HCT116 (cell line): ENCODE data around the gene KRT83. TPM values are rescaled to one million over a fixed set of nuclear protein-coding genes. Genes with fewer than 3 reads are reported as not detected.

Experiments
- ATAC-seq: fragments of 200-7000 bp; cut with Tn5 transposase; 2 replicates; pipeline ENCODE4 v1.9.1; 2020; ENCODE audit warnings: mild to moderate bottlenecking, moderate library complexity
- BruUV-seq: library from RNA; stranded (reverse); fragments of 400-500 nt; replicated peaks from 2 replicates; lab custom pipeline; 2021; lab: Mats Ljungman, UMichigan
- CTCF ChIA-PET: fragments of 300-600 bp; sonication (Branson Sonifier 250); formaldehyde crosslinking; loops from one replicate; lab custom pipeline; 2021; ENCODE audit warnings: antibody characterized with exemption; lab: Charles Lee
- POLR2A ChIA-PET: fragments of 300-600, 350-600 bp; sonication (Branson Sonifier 250); formaldehyde crosslinking; loops from one replicate; lab custom pipeline; 2021; ENCODE audit warnings: antibody characterized with exemption; lab: Charles Lee
- RAD21 ChIA-PET, 2 experiments: fragments of 300-600 bp; sonication (Branson Sonifier 250); formaldehyde crosslinking; loops; one replicate each; lab custom pipeline; 2023; ENCODE audit warnings: low total read pairs in 2 of 2; ENCODE audit not compliant: uncharacterized antibody in 2 of 2, unreplicated experiment in 2 of 2, low non-redundant PET in 1 of 2; lab: Charles Lee
- DNase-seq: peaks from one replicate; pipeline ENCODE4 v3.0.0-alpha.2; 2010; ENCODE audit warnings: low read depth, low spot score
- H2AFZ ChIP-seq: fragments of 200-600 bp; shearing (Covaris generic), sonication (generic); 2 replicates; pipeline ENCODE4 v1.6.1; 2017; ENCODE audit warnings: low read depth, mixed run types, mixed read lengths, antibody characterized with exemption, low read length; ENCODE audit not compliant: poor library complexity, severe bottlenecking
- H3K27ac ChIP-seq: 2 replicates; pipeline ENCODE4 v1.5.1; 2012; ENCODE audit warnings: low read depth, low read length
- H3K27me3 ChIP-seq: fragments of 200-600 bp; sonication (generic); 2 replicates; pipeline ENCODE4 v1.6.1; 2016; ENCODE audit warnings: mixed run types, low read length, mixed read lengths; ENCODE audit not compliant: insufficient read depth
- H3K36me3 ChIP-seq, 2 experiments: fragments of 200-500 bp in 1 of 2; fragments of 200-600 bp in 1 of 2; sonication (Bioruptor generic) in 1 of 2; sonication (generic) in 1 of 2; 2 replicates each; pipeline versions ENCODE4 v1.5.1 to v1.6.1; 2014 to 2016; ENCODE audit warnings: low read length in 2 of 2, inconsistent platforms in 1 of 2, mixed read lengths in 1 of 2, mixed run types in 1 of 2; ENCODE audit not compliant: insufficient read depth in 2 of 2, control insufficient read depth in 1 of 2
- H3K4me1 ChIP-seq, 2 experiments: fragments of 200-600 bp in 1 of 2; sonication (generic) in 1 of 2; 2 replicates each; pipeline versions ENCODE4 v1.5.1 to v1.6.1; 2012 to 2017; ENCODE audit warnings: low read length in 2 of 2, inconsistent platforms in 1 of 2, mild to moderate bottlenecking in 1 of 2, mixed read lengths in 1 of 2, mixed run types in 1 of 2, moderate library complexity in 1 of 2; ENCODE audit not compliant: insufficient read depth in 2 of 2, control insufficient read depth in 1 of 2
- H3K4me2 ChIP-seq: fragments of 200-600 bp; sonication (generic); 2 replicates; pipeline ENCODE4 v1.6.1; 2017; ENCODE audit warnings: mixed run types, low read length, mixed read lengths
- H3K4me3 ChIP-seq, 2 experiments: fragments of 200-600 bp in 1 of 2; sonication (generic) in 1 of 2; replicated peaks in 1 of 2; 2 replicates each; pipeline ENCODE4 v1.5.1; 2011 to 2016; ENCODE audit warnings: low read length in 2 of 2, control low read depth in 1 of 2, low read depth in 1 of 2, mild to moderate bottlenecking in 1 of 2, mixed read lengths in 1 of 2, mixed run types in 1 of 2
- H3K79me2 ChIP-seq: fragments of 200-600 bp; sonication (generic); 2 replicates; pipeline ENCODE4 v1.6.1; 2017; ENCODE audit warnings: mild to moderate bottlenecking, mixed run types, low read length, moderate library complexity, mixed read lengths; ENCODE audit not compliant: insufficient read depth
- H3K9ac ChIP-seq: fragments of 200-600 bp; sonication (generic); 2 replicates; pipeline ENCODE4 v1.6.1; 2016; ENCODE audit warnings: low read length, mixed read lengths
- H3K9me2 ChIP-seq: fragments of 200-600 bp; sonication (generic), shearing (Covaris generic); 2 replicates; pipeline ENCODE4 v1.6.1; 2017; ENCODE audit warnings: mixed run types, mild to moderate bottlenecking, moderate library complexity; ENCODE audit not compliant: insufficient read depth
- H3K9me3 ChIP-seq, 2 experiments: fragments of 200-500 bp in 1 of 2; fragments of 200-600 bp in 1 of 2; sonication (Bioruptor generic) in 1 of 2; sonication (generic) in 1 of 2; 2 replicates each; pipeline ENCODE4 v1.6.1; 2014 to 2017; ENCODE audit warnings: low read length in 2 of 2, mixed read lengths in 2 of 2, inconsistent platforms in 1 of 2, low read depth in 1 of 2, mild to moderate bottlenecking in 1 of 2, mixed run types in 1 of 2, moderate library complexity in 1 of 2; ENCODE audit not compliant: control insufficient read depth in 1 of 2, insufficient read depth in 1 of 2
- H4K20me1 ChIP-seq: fragments of 200-600 bp; sonication (generic), shearing (Covaris generic); 2 replicates; pipeline ENCODE4 v1.6.1; 2017; ENCODE audit warnings: mixed run types, mild to moderate bottlenecking, moderate library complexity; ENCODE audit not compliant: insufficient read depth
- ATF3 ChIP-seq: IDR thresholded peaks from 2 replicates; pipeline ENCODE4 v1.6.1; 2012
- CBX3 ChIP-seq: IDR thresholded peaks from 2 replicates; pipeline ENCODE4 v1.6.1; 2012; ENCODE audit warnings: low read depth
- CEBPB ChIP-seq: IDR thresholded peaks from 2 replicates; pipeline ENCODE4 v1.6.1; 2012; ENCODE audit warnings: low read depth
- CTCF ChIP-seq, 3 experiments: fragments of 200-600 bp in 1 of 3; sonication (generic) in 1 of 3; IDR thresholded peaks in 2 of 3; conservative IDR thresholded peaks in 1 of 3; 2 replicates each; pipeline ENCODE4 v1.5.1; 2012 to 2017; ENCODE audit warnings: low read depth in 2 of 3, low read length in 2 of 3, antibody characterized with exemption in 1 of 3, borderline replicate concordance in 1 of 3, control low read depth in 1 of 3, mild to moderate bottlenecking in 1 of 3, mixed read lengths in 1 of 3, mixed run types in 1 of 3, moderate library complexity in 1 of 3; ENCODE audit not compliant: insufficient read depth in 1 of 3
- EZH2 ChIP-seq: fragments of 200-600 bp; sonication (generic); IDR thresholded peaks from 2 replicates; pipeline ENCODE4 v1.6.1; 2017; ENCODE audit warnings: antibody characterized with exemption, mixed run types
- FOSL1 ChIP-seq: IDR thresholded peaks from 2 replicates; pipeline ENCODE4 v1.6.1; 2012; ENCODE audit warnings: low read depth
- JUND ChIP-seq: IDR thresholded peaks from 2 replicates; pipeline ENCODE4 v1.6.1; 2012
- MAX ChIP-seq: IDR thresholded peaks from 2 replicates; pipeline ENCODE4 v1.6.1; 2012
- POLR2A ChIP-seq: IDR thresholded peaks from 2 replicates; pipeline ENCODE4 v1.7.0; 2011; ENCODE audit warnings: borderline replicate concordance; ENCODE audit not compliant: insufficient read depth, insufficient read length; ENCODE audit errors: extremely low read depth
- POLR2AphosphoS5 ChIP-seq: IDR thresholded peaks from 2 replicates; pipeline ENCODE4 v1.6.1; 2011; ENCODE audit warnings: mild to moderate bottlenecking, low read depth, low read length, moderate library complexity
- RAD21 ChIP-seq: IDR thresholded peaks from 2 replicates; pipeline ENCODE4 v1.6.1; 2012; ENCODE audit warnings: low read depth, mild to moderate bottlenecking
- REST ChIP-seq: IDR thresholded peaks from 2 replicates; pipeline ENCODE4 v1.6.1; 2012; ENCODE audit warnings: low read depth
- SP1 ChIP-seq: IDR thresholded peaks from 2 replicates; pipeline ENCODE4 v1.6.1; 2012; ENCODE audit warnings: low read depth
- SRF ChIP-seq: IDR thresholded peaks from 2 replicates; pipeline ENCODE4 v1.6.1; 2012; ENCODE audit warnings: low read depth
- TCF7L2 ChIP-seq: IDR thresholded peaks from 2 replicates; pipeline ENCODE4 v1.7.0; 2011; ENCODE audit warnings: borderline replicate concordance, inconsistent platforms; ENCODE audit not compliant: insufficient read depth, insufficient read length; ENCODE audit errors: extremely low read depth
- ZBTB33 ChIP-seq: IDR thresholded peaks from 2 replicates; pipeline ENCODE4 v1.6.1; 2011; ENCODE audit warnings: mild to moderate bottlenecking, low read length, moderate library complexity; ENCODE audit not compliant: insufficient replicate concordance; ENCODE audit errors: extremely low read depth
- intact Hi-C: fragments of 100-400 bp; cut with micrococcal nuclease; formaldehyde crosslinking; loops from 2 replicates; pipeline ENCODE4 v1.10.0; 2022
- total RNA-seq: library from RNA; stranded (reverse); gene quantifications from one replicate; pipeline ENCODE4 v1.2.1, GENCODE V29; 2021; ENCODE audit not compliant: unreplicated experiment

The KRT83 gene
- total RNA-seq, 1 experiment from 2014 or later: not detected

- RAD21 ChIA-PET: no interaction called here
- CTCF ChIA-PET: interaction anchor here (1.7 to 2.5 kb wide), 2 partner anchors 12 to 15 kb away, joined by 5 to 6 read pairs; no protein-coding TSS in a partner anchor
- intact Hi-C loops: no loop called here
Measured at GRCh38 chr12:52291267-52291935, 29.8 kb downstream of the KRT83 start, which contains the start of gene KRT81. KRT81 (minus strand) TSS chr12:52291534; CDS start chr12:52291465, 69 bp downstream.

More at GRCh38 chr12:52291267-52291935, 29.8 kb downstream of the KRT83 start, which contains the start of gene KRT81:
- no peak for TF ChIP-seq POLR2A
- no peak for TF ChIP-seq EZH2
- TF ChIP-seq JUND: no peak
- no peak for TF ChIP-seq SRF
- no peak for TF ChIP-seq SP1
- no peak for TF ChIP-seq FOSL1
- no peak for TF ChIP-seq CEBPB
- TF ChIP-seq POLR2AphosphoS5: no peak
- no peak for TF ChIP-seq MAX
- no peak for TF ChIP-seq CTCF (IDR thresholded peaks at IDR 0.05 in 2 of 3, conservative IDR thresholded peaks at IDR 0.05 in 1 of 3; ENCODE audit: borderline replicate concordance in 1 of 3, insufficient read depth in 1 of 3, low read depth in 2 of 3, low read length in 2 of 3)
- no peak for TF ChIP-seq RAD21
- TF ChIP-seq TCF7L2: no peak
- TF ChIP-seq REST: no peak
- TF ChIP-seq ZBTB33: no peak
- no peak for TF ChIP-seq CBX3
- no peak for TF ChIP-seq ATF3
- Histone ChIP-seq H3K9ac (no peak within 1 kb of the TSS), H3K27me3 (no peaks in the 10 kb centered on the region), H3K36me3 (no peaks in the 10 kb centered on the region), H3K9me3 (no peaks in the 10 kb centered on the region), H3K9me2 (no peaks in the 10 kb centered on the region), H2AFZ (no peak within 1 kb of the TSS), H4K20me1 (no peaks in the 10 kb centered on the region), H3K4me3 (no peak within 1 kb of the TSS), H3K4me1 (peaks cover 0 to 23% of the 10 kb centered on the region in 2 experiments; a peak in 2 of 4 replicates), H3K4me2 (no peak within 1 kb of the TSS), H3K27ac (no peak within 1 kb of the TSS), H3K79me2 (no peaks in the 10 kb centered on the region)
- BruUV-seq: no TSS peak
- DNase-seq (no peak), ATAC-seq (no peak)
- POLR2A ChIA-PET: no interaction called here
